ENCODE data around the gene STARD9.
"Not testable (repeated sequence)": the region's sequence is repeated elsewhere in the genome, so short reads cannot be mapped to it uniquely, and the experiment has no call there.

Gene STARD9

GRCh38 chr15:42729409-42729808 lies 154.0 kb downstream of the STARD9 start:
- no peak for DNase-seq (ENCODE audit: low read depth in 2 of 2)

GRCh38 chr15:42730135-42730534 lies 154.7 kb downstream of the STARD9 start:
- no peak for DNase-seq (ENCODE audit: low read depth in 2 of 2)

GRCh38 chr15:42730536-42730935 lies 155.1 kb downstream of the STARD9 start:
- no peak for DNase-seq (ENCODE audit: low read depth in 2 of 2)

GRCh38 chr15:42731461-42731860 lies 156.1 kb downstream of the STARD9 start:
- no peak for DNase-seq (ENCODE audit: low read depth in 2 of 2)

- no peak for DNase-seq (ENCODE audit: low read depth in 2 of 2)
Measured at GRCh38 chr15:42732095-42732827, 156.9 kb downstream of the STARD9 start.

GRCh38 chr15:42733027-42733426 lies 157.6 kb downstream of the STARD9 start:
- DNase-seq (ENCODE audit: low read depth in 2 of 2), result no peak

- DNase-seq (ENCODE audit: low read depth in 2 of 2), result no peak
Measured at GRCh38 chr15:42734076-42734672, 158.8 kb downstream of the STARD9 start.

GRCh38 chr15:42735382-42736165 lies 160.2 kb downstream of the STARD9 start:
- DNase-seq (ENCODE audit: low read depth in 2 of 2), result no peak

GRCh38 chr15:42736178-42736792 lies 160.9 kb downstream of the STARD9 start:
- peak in 1 of 2 donors; percentile 6 for DNase-seq (ENCODE audit: low read depth in 2 of 2)

- DNase-seq (ENCODE audit: low read depth in 2 of 2), result peak; percentile 91 to 92
Measured at GRCh38 chr15:42736793-42737528, 161.6 kb downstream of the STARD9 start, which contains the start of gene CDAN1. Gene CDAN1 (minus strand): TSS chr15:42737128. CDS start chr15:42737102, 26 bp downstream.

- DNase-seq (ENCODE audit: low read depth in 2 of 2), result no peak
Measured at GRCh38 chr15:42737529-42738328, 162.3 kb downstream of the STARD9 start.

GRCh38 chr15:42741710-42742109 lies 166.3 kb downstream of the STARD9 start:
- DNase-seq (ENCODE audit: low read depth in 2 of 2), result no peak

GRCh38 chr15:42742149-42742548 lies 166.7 kb downstream of the STARD9 start:
- DNase-seq (ENCODE audit: low read depth in 2 of 2), result no peak

- no peak for DNase-seq (ENCODE audit: low read depth in 2 of 2)
Measured at GRCh38 chr15:42744195-42744594, 168.8 kb downstream of the STARD9 start.

- no peak for DNase-seq (ENCODE audit: low read depth in 2 of 2)
Measured at GRCh38 chr15:42749266-42749665, 173.9 kb downstream of the STARD9 start.

GRCh38 chr15:42750306-42750705 lies 174.9 kb downstream of the STARD9 start:
- no peak for DNase-seq (ENCODE audit: low read depth in 2 of 2)

- no peak for DNase-seq (ENCODE audit: low read depth in 2 of 2)
Measured at GRCh38 chr15:42759093-42759492, 183.7 kb downstream of the STARD9 start.

GRCh38 chr15:42760759-42761158 lies 185.4 kb downstream of the STARD9 start:
- no peak for DNase-seq (ENCODE audit: low read depth in 2 of 2)

- not testable (repeated sequence) for DNase-seq (ENCODE audit: low read depth in 2 of 2)
Measured at GRCh38 chr15:42761813-42762212, 186.4 kb downstream of the STARD9 start.

GRCh38 chr15:42764154-42764731 lies 188.8 kb downstream of the STARD9 start:
- DNase-seq (ENCODE audit: low read depth in 2 of 2), result not testable (repeated sequence)

Measured in stimulated activated CD8-positive, alpha-beta memory T cell treated with anti-CD3 and anti-CD28 coated beads, Interleukin-2, amount 100 ng/mL, for 48 hours (primary cell).